Lung (tissue), 12 donors: ENCODE data around the gene ANKRD11. TPM values are rescaled to one million over a fixed set of nuclear protein-coding genes. Genes with fewer than 3 reads are reported as not detected.

ENCODE experiments used
- ATAC-seq: fragments of 200-7000 bp; cut with Tn5 transposase; one replicate; pipeline ENCODE4 v1.9.1; 2020; ENCODE audit warnings: moderate number of reproducible peaks; ENCODE audit not compliant: insufficient read depth, low FRiP score
- DNase-seq, 3 donors: peaks; one replicate each; pipeline ENCODE4 v3.0.0-alpha.2; 2013 to 2017
- H3K27ac ChIP-seq, 2 donors: one replicate each; pipeline ENCODE4 v1.5.1; 2013; ENCODE audit warnings: mild to moderate bottlenecking in 2 of 2, moderate library complexity in 2 of 2, control low read depth in 1 of 2, inconsistent platforms in 1 of 2, low read depth in 1 of 2, low read length in 1 of 2
- H3K27me3 ChIP-seq, 3 donors: one replicate each; pipeline ENCODE4 v1.5.1; 2013; ENCODE audit warnings: low read length in 2 of 3; ENCODE audit not compliant: control insufficient read depth in 3 of 3, insufficient read depth in 3 of 3
- H3K36me3 ChIP-seq, 4 donors: one replicate each; pipeline ENCODE4 v1.5.1; 2013; ENCODE audit warnings: low read length in 4 of 4, mild to moderate bottlenecking in 1 of 4, moderate library complexity in 1 of 4; ENCODE audit not compliant: control insufficient read depth in 4 of 4, insufficient read depth in 4 of 4
- H3K4me1 ChIP-seq, 5 donors: one replicate each; pipeline ENCODE4 v1.5.1; 2013; ENCODE audit warnings: low read length in 5 of 5, mild to moderate bottlenecking in 2 of 5, moderate library complexity in 1 of 5; ENCODE audit not compliant: control insufficient read depth in 5 of 5, insufficient read depth in 5 of 5
- H3K4me3 ChIP-seq: one replicate; pipeline ENCODE4 v1.5.1; 2013; ENCODE audit warnings: mild to moderate bottlenecking, control low read depth, moderate library complexity
- H3K9ac ChIP-seq, 2 donors: one replicate each; pipeline ENCODE4 v1.5.1; 2013; ENCODE audit warnings: low read length in 2 of 2, control low read depth in 1 of 2; ENCODE audit not compliant: insufficient read depth in 1 of 2
- H3K9me3 ChIP-seq, 4 donors: one replicate each; pipeline ENCODE4 v1.5.1; 2013; ENCODE audit warnings: low read length in 3 of 4, mild to moderate bottlenecking in 1 of 4, moderate library complexity in 1 of 4; ENCODE audit not compliant: control insufficient read depth in 4 of 4, insufficient read depth in 3 of 4
- CTCF ChIP-seq: IDR thresholded peaks from 2 replicates; pipeline ENCODE4 v1.5.1; 2012; ENCODE audit warnings: mild to moderate bottlenecking; ENCODE audit errors: control extremely low read depth, extremely low read depth
- whole genome bisulfite sequencing, 2 donors: extraction: QIAGEN DNeasy Blood & Tissue Kit; methylation state at CpG; one replicate each; pipeline ENCODE4 v1.1.7; 2013; 5-methylcytosine and 5-hydroxymethylcytosine counted together
- polyA plus RNA-seq, 2 donors: library from polyadenylated mRNA; stranded (reverse); fragments of 200-250 nt; gene quantifications; one replicate each; pipeline ENCODE4 v1.2.1, GENCODE V29; 2013
- total RNA-seq, 2 donors: library from RNA; depleted of rRNA in 1 of 2; stranded (reverse); fragments of >200 nt in 1 of 2; gene quantifications; one replicate each; pipeline ENCODE4 v1.2.1, GENCODE V29; 2014 to 2021
- donor health status: control.
- donor health status: control.
- donor health status: Bipolar disorder and iron deficiency.
- donor health status: healthy.
- donor health status: DM: yes; HTN: yes; CAD: no.

ANKRD11 gene
- total and polyA plus RNA-seq, 4 donors: 58.5 to 162 (median 89.5) TPM

GRCh38 chr16:89374393-89374960, 115.9 kb downstream of the ANKRD11 start:
- Histone ChIP-seq H3K4me1 (peaks cover 4 to 26% (median 12%) of the 10 kb centered on the region in 5 donors), H3K9me3 (peaks cover 0 to 2% (median 0%) of the 10 kb centered on the region in 4 donors), H3K27ac (peak overlapping the region in 1 of 2 donors; percentile 22), H3K4me3 (no peak overlapping the region), H3K9ac (no peak overlapping the region), H3K27me3 (no peaks in the 10 kb centered on the region), H3K36me3 (peaks cover 0 to 8% (median 3%) of the 10 kb centered on the region in 4 donors)
- 77% methylated on average over 18 of the region's 18 CpGs for WGBS, 2 donors
- ATAC-seq: no peak
- no peak for TF ChIP-seq CTCF
- DNase-seq: peak; percentile 37 to 57 (median 54)

GRCh38 chr16:89373355-89374110, 116.8 kb downstream of the ANKRD11 start:
- Histone ChIP-seq H3K27ac (no peak overlapping the region), H3K9ac (no peak overlapping the region), H3K36me3 (peaks cover 0 to 9% (median 3%) of the 10 kb centered on the region in 4 donors), H3K27me3 (no peaks in the 10 kb centered on the region), H3K4me1 (peaks cover 4 to 26% (median 13%) of the 10 kb centered on the region in 5 donors), H3K9me3 (peaks cover 0 to 2% (median 0%) of the 10 kb centered on the region in 4 donors), H3K4me3 (no peak overlapping the region)
- 88 to 90% methylated on average over 32 of the region's 32 CpGs for WGBS, 2 donors
- peak in 1 of 3 donors; percentile 38 for DNase-seq
- ATAC-seq: peak; percentile 44
- TF ChIP-seq CTCF: no peak

GRCh38 chr16:89371968-89372634, 118.3 kb downstream of the ANKRD11 start:
- ATAC-seq: no peak
- 92 to 94% methylated on average over 32 of the region's 32 CpGs for WGBS, 2 donors
- Histone ChIP-seq H3K4me1 (peaks cover 3 to 30% (median 9%) of the 10 kb centered on the region in 5 donors), H3K9ac (no peak overlapping the region), H3K36me3 (peaks cover 0 to 9% (median 3%) of the 10 kb centered on the region in 4 donors), H3K9me3 (peaks cover 0 to 2% (median 0%) of the 10 kb centered on the region in 4 donors), H3K27me3 (no peaks in the 10 kb centered on the region), H3K27ac (no peak overlapping the region), H3K4me3 (no peak overlapping the region)
- DNase-seq: no peak
- no peak for TF ChIP-seq CTCF
